ENCODE measurements around the gene MRPL36. TPM values are rescaled to one million over a fixed set of nuclear protein-coding genes. Genes with fewer than 3 reads are reported as not detected.

Gene MRPL36
- total and polyA plus RNA-seq, 2 donors (not counting 1 experiment from before 2014, with no cell fraction given), result 47.9 to 54.8 TPM

- no peak for TF ChIP-seq EZH2 (IDR thresholded peaks at IDR 0.05; ENCODE audit: low read length, missing control alignments)
- TF ChIP-seq, protein P1, sequence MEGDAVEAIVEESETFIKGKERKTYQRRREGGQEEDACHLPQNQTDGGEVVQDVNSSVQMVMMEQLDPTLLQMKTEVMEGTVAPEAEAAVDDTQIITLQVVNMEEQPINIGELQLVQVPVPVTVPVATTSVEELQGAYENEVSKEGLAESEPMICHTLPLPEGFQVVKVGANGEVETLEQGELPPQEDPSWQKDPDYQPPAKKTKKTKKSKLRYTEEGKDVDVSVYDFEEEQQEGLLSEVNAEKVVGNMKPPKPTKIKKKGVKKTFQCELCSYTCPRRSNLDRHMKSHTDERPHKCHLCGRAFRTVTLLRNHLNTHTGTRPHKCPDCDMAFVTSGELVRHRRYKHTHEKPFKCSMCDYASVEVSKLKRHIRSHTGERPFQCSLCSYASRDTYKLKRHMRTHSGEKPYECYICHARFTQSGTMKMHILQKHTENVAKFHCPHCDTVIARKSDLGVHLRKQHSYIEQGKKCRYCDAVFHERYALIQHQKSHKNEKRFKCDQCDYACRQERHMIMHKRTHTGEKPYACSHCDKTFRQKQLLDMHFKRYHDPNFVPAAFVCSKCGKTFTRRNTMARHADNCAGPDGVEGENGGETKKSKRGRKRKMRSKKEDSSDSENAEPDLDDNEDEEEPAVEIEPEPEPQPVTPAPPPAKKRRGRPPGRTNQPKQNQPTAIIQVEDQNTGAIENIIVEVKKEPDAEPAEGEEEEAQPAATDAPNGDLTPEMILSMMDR (conservative IDR thresholded peaks at IDR 0.05 in 1 of 2, IDR thresholded peaks at IDR 0.05 in 1 of 2; ENCODE audit: low read depth in 1 of 2, low read length in 2 of 2), result no peak
- H3K36me3 ChIP-seq (ENCODE audit: control insufficient read depth, insufficient read depth, low read length), result no peaks in the 10 kb centered on the region
- no peaks in the 10 kb centered on the region for H3K79me2 ChIP-seq (ENCODE audit: control insufficient read depth, insufficient read depth, low read length)
- no peaks in the 10 kb centered on the region for H3K9me3 ChIP-seq (ENCODE audit: control insufficient read depth, insufficient read depth, low read depth, low read length)
- no peaks in the 10 kb centered on the region for H4K20me1 ChIP-seq (ENCODE audit: control insufficient read depth, extremely low read depth, insufficient read depth, low read length)
- no peak overlapping the region for H2AFZ ChIP-seq (ENCODE audit: low read length)
- no peak for DNase-seq (ENCODE audit: low read depth in 2 of 2)
- H3K4me1 ChIP-seq (ENCODE audit: control insufficient read depth, extremely low read depth, insufficient read depth, low read length), result no peaks in the 10 kb centered on the region
- no peak overlapping the region for H3K4me3 ChIP-seq (replicated peaks in 1 of 4; ENCODE audit: control extremely low read depth in 1 of 4, insufficient read depth in 1 of 4, low read depth in 3 of 4, low read length in 4 of 4)
- no peak overlapping the region for H3K27ac ChIP-seq (ENCODE audit: insufficient read depth, low read length)
- H3K4me2 ChIP-seq (ENCODE audit: extremely low read depth, insufficient read depth, low read length), result no peak overlapping the region
- H3K9ac ChIP-seq (ENCODE audit: insufficient read depth, low read length), result no peak overlapping the region
- no peaks in the 10 kb centered on the region for H3K27me3 ChIP-seq (ENCODE audit: control insufficient read depth, insufficient read depth, low read length)
Observed at GRCh38 chr5:1762121-1762882, 37.3 kb downstream of the MRPL36 start.

DNA sequence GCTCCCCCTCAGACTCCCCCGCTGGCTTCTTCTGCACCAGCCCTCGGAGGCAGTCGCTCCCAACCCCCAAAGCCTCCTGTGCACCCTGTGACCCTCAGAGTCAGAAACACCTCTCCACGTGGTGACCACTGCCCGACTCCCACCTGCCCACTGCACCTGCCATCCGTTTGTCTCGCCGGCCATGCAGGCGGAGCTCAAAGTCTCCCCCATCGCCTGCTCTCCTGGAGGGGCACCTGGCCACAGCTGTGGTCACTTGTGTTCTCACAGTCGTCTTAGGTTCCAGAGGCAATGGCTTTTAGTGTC is 38.2 kb downstream of the MRPL36 start:
- Histone ChIP-seq H3K36me3 (ENCODE audit: control insufficient read depth, insufficient read depth, low read length) (no peaks in the 10 kb centered on the region), H3K4me2 (ENCODE audit: extremely low read depth, insufficient read depth, low read length) (no peak overlapping the region), H3K4me1 (ENCODE audit: control insufficient read depth, extremely low read depth, insufficient read depth, low read length) (no peaks in the 10 kb centered on the region), H3K27ac (ENCODE audit: insufficient read depth, low read length) (no peak overlapping the region), H4K20me1 (ENCODE audit: control insufficient read depth, extremely low read depth, insufficient read depth, low read length) (no peaks in the 10 kb centered on the region), H3K27me3 (ENCODE audit: control insufficient read depth, insufficient read depth, low read length) (no peaks in the 10 kb centered on the region), H3K79me2 (ENCODE audit: control insufficient read depth, insufficient read depth, low read length) (no peaks in the 10 kb centered on the region), H3K9me3 (ENCODE audit: control insufficient read depth, insufficient read depth, low read depth, low read length) (no peaks in the 10 kb centered on the region), H3K9ac (ENCODE audit: insufficient read depth, low read length) (no peak overlapping the region), H3K4me3 (replicated peaks in 1 of 4; ENCODE audit: control extremely low read depth in 1 of 4, insufficient read depth in 1 of 4, low read depth in 3 of 4, low read length in 4 of 4) (no peak overlapping the region), H2AFZ (ENCODE audit: low read length) (no peak overlapping the region)
- TF ChIP-seq, protein P1 (conservative IDR thresholded peaks at IDR 0.05 in 1 of 2, IDR thresholded peaks at IDR 0.05 in 1 of 2; ENCODE audit: low read depth in 1 of 2, low read length in 2 of 2), result no peak
- TF ChIP-seq EZH2 (IDR thresholded peaks at IDR 0.05; ENCODE audit: low read length, missing control alignments), result no peak
- no peak for DNase-seq (ENCODE audit: low read depth in 2 of 2)

DNA sequence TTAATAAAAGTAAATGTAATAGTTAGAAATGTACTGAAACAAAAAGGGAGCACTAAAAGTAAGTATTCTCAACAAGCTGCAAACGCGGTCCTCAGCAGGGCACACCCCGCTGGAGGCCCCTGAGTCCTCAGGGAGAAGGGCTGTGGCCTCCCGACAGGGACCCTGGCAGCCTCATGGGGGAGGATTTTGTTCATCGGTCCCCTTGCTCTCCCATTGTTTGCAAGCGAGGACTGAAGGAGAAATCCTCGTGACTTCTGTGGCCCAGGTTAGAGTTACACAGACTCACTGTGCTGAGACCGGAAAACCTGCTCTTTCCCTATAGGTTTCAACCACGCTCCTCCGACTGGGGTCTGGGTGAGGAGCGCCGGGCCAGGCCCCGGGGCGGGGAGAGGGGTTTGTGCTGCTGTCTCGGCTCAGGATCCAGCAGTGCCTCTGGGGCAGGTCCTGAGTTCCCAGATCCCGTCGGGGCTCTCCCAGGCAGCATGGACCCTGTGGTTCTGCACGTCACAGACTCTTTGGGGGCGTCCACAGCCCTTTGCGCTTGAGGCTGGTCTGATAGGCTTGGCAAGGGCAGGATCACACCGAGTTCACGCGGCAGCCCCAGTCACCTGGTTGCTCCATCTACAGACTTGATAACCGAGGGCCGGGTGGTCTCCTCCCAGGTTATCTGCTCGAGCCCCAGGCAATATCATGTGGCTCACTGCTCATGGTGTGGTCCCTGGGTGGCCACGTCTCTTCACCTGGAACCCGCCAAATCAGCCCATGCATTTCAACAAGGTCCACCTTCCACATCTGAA is 38.8 kb downstream of the MRPL36 start:
- H3K79me2 ChIP-seq (ENCODE audit: control insufficient read depth, insufficient read depth, low read length), result no peaks in the 10 kb centered on the region

More for the DNA sequence above, 38.8 kb downstream of the MRPL36 start:
- no peaks in the 10 kb centered on the region for H3K4me1 ChIP-seq (ENCODE audit: control insufficient read depth, extremely low read depth, insufficient read depth, low read length)
- H2AFZ ChIP-seq (ENCODE audit: low read length), result no peak overlapping the region
- H4K20me1 ChIP-seq (ENCODE audit: control insufficient read depth, extremely low read depth, insufficient read depth, low read length), result no peaks in the 10 kb centered on the region
- no peak overlapping the region for H3K9ac ChIP-seq (ENCODE audit: insufficient read depth, low read length)
- no peaks in the 10 kb centered on the region for H3K9me3 ChIP-seq (ENCODE audit: control insufficient read depth, insufficient read depth, low read depth, low read length)
- no peak for TF ChIP-seq EZH2 (IDR thresholded peaks at IDR 0.05; ENCODE audit: low read length, missing control alignments)
- TF ChIP-seq, protein P1 (conservative IDR thresholded peaks at IDR 0.05 in 1 of 2, IDR thresholded peaks at IDR 0.05 in 1 of 2; ENCODE audit: low read depth in 1 of 2, low read length in 2 of 2), result no peak
- no peak for DNase-seq (ENCODE audit: low read depth in 2 of 2)
- H3K27me3 ChIP-seq (ENCODE audit: control insufficient read depth, insufficient read depth, low read length), result no peaks in the 10 kb centered on the region
- H3K36me3 ChIP-seq (ENCODE audit: control insufficient read depth, insufficient read depth, low read length), result no peaks in the 10 kb centered on the region
- no peak overlapping the region for H3K4me3 ChIP-seq (replicated peaks in 1 of 4; ENCODE audit: control extremely low read depth in 1 of 4, insufficient read depth in 1 of 4, low read depth in 3 of 4, low read length in 4 of 4)
- H3K27ac ChIP-seq (ENCODE audit: insufficient read depth, low read length), result no peak overlapping the region
- no peak overlapping the region for H3K4me2 ChIP-seq (ENCODE audit: extremely low read depth, insufficient read depth, low read length)
